ENCODE data around the gene GPR35.

DNA sequence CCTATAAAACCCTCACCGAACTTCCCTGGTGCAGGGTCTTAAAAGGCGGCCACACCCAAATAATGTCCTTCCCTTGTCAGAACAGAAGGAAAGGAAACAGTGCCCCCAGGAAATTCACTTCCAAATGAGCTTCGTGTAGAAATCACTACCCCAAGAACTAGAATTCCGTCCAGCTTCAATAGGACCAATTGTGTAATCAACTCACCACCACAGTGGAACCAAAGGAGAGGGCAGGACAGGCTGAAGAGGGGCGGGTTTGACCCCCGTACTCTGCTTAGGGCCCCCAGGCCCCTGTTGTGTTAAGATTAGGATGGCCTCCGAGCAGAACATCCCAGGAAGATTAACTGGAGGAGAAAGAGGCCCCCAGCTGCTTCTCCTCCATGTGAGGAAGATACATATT lies 24.1 kb downstream of the GPR35 start:
- TF ChIP-seq EP300 (IDR thresholded peaks at IDR 0.05), result no peak
- TF ChIP-seq, protein P1, sequence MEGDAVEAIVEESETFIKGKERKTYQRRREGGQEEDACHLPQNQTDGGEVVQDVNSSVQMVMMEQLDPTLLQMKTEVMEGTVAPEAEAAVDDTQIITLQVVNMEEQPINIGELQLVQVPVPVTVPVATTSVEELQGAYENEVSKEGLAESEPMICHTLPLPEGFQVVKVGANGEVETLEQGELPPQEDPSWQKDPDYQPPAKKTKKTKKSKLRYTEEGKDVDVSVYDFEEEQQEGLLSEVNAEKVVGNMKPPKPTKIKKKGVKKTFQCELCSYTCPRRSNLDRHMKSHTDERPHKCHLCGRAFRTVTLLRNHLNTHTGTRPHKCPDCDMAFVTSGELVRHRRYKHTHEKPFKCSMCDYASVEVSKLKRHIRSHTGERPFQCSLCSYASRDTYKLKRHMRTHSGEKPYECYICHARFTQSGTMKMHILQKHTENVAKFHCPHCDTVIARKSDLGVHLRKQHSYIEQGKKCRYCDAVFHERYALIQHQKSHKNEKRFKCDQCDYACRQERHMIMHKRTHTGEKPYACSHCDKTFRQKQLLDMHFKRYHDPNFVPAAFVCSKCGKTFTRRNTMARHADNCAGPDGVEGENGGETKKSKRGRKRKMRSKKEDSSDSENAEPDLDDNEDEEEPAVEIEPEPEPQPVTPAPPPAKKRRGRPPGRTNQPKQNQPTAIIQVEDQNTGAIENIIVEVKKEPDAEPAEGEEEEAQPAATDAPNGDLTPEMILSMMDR (IDR thresholded peaks at IDR 0.05), result no peak
- TF ChIP-seq POLR2A (IDR thresholded peaks at IDR 0.05), result no peak
- no peak for TF ChIP-seq POLR2AphosphoS5 (IDR thresholded peaks at IDR 0.05)

Data from sigmoid colon (tissue), 4 donors.